ENCODE results near the gene PPP1R15B.

Gene PPP1R15B

DNA sequence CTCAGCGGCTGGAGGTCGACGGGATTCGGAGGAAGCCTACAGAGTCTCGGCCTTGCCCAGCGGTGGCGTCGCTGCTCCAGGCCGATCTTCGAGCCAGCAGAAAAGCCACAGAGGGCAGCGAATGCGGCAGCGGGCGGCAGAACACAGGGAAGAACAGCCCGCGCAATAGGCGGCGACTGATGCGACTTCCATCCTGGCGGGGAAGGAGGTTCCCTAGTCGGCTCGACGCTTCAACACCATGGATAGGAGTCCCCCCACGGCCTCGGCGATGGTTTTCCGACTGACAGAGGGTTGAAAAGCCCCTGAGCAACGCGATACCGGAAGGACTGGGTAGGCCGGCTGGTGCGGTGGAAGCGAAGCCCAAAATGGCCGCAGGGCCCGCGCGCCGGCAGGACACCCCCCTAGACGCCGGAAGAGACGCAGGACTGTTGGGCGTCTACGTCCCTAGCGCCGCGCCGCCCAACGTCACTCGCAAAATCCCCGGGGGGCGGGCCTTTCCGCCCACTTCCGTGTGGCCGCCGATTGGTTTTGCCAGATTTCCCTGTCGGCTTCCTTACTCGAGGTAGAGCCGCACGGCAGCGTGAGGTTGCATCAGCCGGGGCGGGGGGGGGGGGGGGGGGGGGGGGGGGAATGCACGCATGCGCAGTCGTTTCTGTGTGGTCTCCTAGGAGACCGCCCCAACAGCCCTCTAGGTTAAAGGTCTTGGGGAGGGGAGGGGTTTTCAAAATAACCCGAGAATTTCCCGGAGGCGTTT is at the start of gene PPP1R15B:
Gene PPP1R15B (minus strand): TSS at position 367 of the 754 bp plus-strand sequence. CDS start 406 bp downstream, outside the sequence.
- peak; percentile 96 for DNase-seq (ENCODE audit: low read depth)

DNA sequence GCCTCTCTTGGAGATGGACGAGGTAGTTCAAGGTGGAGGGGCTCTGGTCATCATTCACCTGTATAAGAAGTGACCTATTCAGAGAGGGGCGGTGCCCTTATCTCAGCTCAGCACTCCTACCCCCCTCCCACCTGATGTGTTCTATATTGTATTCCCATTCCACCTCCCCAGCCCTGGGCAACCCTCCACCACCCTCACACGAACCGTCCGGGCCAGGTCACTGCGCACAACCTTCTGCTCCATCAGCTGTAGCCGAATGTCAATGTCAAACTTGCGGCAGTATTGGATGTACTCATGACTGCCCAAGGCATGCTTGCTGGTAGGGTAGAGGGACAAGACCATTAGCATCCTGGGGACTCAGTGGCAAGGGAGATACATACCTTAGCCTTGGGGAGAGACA is 48.7 kb upstream of the PPP1R15B start:
- DNase-seq (ENCODE audit: low read depth): no peak

DNA sequence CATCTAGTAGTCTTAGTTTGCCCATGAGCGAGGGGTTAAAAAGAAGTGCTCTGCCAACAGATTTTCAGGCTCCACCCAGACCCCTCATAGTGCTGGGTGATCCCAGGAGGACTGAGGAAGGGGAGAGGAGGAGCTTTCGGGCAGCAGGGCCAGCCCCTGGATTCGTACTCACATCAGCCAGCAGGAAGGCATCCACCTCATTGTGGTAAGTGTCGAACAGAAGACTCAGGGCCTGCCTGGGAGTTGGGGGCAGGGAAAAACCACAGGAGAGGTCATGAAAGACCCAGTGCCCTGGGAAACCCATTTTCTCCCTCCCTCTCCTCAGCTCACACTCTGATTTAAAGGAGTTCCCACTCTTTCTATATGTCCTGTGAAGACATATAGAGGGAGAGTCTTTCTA is 48.1 kb upstream of the PPP1R15B start:
- DNase-seq (ENCODE audit: low read depth): no peak

DNA sequence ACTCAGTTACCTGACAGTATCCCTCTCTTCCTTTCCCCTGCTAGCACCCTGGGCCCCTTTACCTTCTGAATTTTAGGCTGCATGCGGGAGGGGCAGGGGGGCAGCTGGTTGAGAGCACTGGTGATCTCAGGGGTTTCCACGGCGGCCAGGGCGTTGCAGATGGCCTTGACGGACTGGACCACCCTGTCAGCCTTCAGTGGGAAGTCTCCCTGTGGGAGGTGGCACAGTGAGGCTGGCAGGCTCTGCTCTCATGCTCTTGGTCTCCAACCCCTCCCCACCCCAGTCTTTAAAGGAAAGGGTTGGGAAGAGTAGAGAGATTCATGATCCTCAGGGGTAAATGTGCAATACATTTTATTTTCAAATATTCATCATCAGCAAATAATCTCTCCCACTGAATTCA is 46.0 kb upstream of the PPP1R15B start:
- DNase-seq (ENCODE audit: low read depth): no peak

DNA sequence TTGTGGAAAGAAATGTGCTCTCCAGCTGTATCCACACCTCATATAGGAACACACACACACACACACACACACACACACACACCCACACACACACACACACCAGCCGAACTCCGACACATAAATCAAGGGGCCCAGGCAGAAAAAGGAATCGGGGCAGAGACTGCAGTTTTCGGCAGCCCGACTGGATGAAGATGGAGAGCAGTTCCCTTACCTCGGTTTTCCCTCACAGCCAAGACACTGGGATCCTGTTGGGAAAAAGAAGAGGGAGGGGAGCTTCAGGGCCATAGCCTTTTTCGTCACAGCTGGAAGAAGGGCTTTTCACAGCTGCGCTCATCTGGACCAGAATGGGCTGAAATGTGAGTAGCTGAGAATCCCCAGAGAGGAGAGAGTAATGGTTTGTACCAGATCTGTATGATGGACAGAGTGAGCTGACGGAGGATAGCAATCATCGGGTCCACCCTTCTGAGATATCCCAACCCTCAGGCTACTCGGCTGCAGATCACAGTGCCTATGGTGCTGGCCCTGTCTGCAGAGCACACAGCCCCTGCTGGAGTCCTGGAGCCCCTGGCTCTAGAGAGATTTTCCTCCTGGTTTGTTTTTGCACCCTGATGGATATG is 45.3 kb upstream of the PPP1R15B start:
- no peak for DNase-seq (ENCODE audit: low read depth)

DNA sequence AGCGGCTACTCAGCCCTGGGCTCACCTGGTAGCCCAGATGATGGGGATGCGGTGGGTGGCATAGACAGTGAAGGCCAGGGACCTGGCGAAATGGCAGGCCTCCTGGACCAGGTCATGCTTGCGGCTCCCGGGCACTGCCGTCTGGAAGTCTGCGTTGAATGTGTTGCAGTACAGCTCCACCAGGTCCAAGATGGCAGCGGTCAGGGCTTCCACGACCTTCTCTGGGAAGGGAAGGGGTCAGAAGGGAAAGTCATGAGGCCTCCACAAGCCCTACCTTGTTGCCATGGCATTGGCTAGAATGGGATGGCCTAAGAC is 44.2 kb upstream of the PPP1R15B start:
- no peak for DNase-seq (ENCODE audit: low read depth)

GRCh38 chr1:204455063-204455830 is 43.6 kb upstream of the PPP1R15B start:
- no peak for DNase-seq (ENCODE audit: low read depth)

DNA sequence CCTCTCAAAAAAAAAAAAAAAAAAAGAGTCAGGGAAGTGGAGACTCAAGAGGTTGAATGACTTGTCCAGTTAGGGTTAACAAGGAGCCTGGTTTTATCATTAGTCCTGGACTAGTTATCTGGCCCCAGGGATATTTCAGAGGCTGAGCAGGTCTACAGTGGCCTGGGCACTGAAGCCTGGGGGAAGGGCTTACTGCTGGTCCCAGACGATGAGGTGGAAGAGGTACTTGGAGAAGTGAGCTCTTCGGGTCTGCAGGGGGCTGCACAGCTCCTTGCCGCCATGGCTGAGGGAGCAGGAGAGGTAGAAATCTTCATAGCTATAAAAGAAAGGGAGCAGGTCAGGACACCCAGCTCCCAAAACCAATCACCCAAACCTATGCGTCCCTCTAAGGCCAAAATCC is 42.9 kb upstream of the PPP1R15B start:
- no peak for DNase-seq (ENCODE audit: low read depth)

- DNase-seq (ENCODE audit: low read depth): peak; percentile 75
Observed at GRCh38 chr1:204453141-204453772, 41.6 kb upstream of the PPP1R15B start.

- DNase-seq (ENCODE audit: low read depth): no peak
Observed at GRCh38 chr1:204451352-204452124, 39.9 kb upstream of the PPP1R15B start.

GRCh38 chr1:204450461-204451257 is 39.0 kb upstream of the PPP1R15B start:
- no peak for DNase-seq (ENCODE audit: low read depth)

DNA sequence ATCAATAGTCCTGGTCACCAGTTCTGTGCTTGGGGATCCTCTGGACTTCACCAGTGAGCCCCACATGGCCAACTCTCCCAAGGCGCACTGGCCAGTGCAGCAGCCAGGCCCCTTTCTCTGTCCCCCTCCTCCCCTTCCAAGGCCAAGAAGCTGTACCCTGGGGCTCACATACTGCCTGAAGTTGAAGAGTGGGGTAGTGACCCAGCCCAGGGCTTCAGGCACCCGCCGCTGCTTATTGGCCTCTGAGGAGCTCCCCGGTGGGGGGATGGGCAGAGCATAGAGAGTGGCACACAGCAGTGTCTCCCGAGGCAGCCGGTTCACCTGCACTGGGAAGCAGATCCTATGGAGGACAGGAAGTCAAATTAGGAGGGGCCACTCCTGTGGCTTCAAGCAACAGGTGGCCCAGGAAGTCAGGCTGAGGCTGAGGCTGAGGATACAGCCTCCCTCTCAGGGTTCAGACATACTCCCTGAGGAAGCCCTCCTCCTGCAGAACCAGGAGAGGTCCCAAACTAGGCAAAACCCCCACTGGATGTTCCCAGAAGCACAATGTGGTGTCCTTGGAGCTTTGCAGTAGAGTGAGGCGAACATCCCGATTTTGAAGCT is 38.2 kb upstream of the PPP1R15B start:
- DNase-seq (ENCODE audit: low read depth): no peak

GRCh38 chr1:204448991-204449677 is 37.5 kb upstream of the PPP1R15B start:
- DNase-seq (ENCODE audit: low read depth): no peak

- no peak for DNase-seq (ENCODE audit: low read depth)
Observed at GRCh38 chr1:204448344-204448964, 36.8 kb upstream of the PPP1R15B start.

- no peak for DNase-seq (ENCODE audit: low read depth)
Observed at GRCh38 chr1:204447736-204448135, 36.1 kb upstream of the PPP1R15B start.

GRCh38 chr1:204447190-204447589 is 35.6 kb upstream of the PPP1R15B start:
- no peak for DNase-seq (ENCODE audit: low read depth)

DNA sequence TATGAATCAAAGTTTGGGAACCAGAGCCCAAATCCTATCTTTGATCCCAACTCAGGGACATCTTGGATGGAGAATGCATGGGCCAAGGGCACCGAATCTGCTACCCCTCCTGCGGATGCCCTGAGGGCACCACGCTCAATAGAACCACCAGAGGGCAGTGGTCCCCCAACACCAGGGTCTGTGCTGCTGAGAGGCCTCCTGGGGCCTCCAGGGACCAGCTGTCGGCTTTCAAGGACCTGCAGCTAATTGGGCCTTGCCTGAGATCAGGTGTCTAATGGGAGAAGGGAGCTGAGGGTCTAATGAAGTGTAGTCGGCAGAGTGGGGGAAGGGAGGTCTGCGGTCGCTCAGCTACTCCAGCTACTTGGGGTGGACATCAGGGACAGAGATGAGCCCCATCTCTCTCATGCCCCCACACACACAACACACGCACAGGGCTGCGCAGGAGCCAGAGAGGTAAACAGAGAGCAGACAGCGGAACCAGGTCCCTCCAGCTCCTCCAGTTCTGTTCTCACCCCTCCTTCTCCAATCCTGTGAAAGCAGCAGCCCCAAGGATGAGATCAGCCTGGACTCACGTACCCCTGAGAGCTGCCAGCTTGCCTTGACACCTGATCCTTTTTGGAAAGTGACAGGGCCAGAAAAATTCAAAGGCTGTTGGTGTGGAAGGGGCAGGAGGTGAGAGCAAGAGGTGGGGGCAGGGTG is 34.9 kb upstream of the PPP1R15B start:
- peak; percentile 65 for DNase-seq (ENCODE audit: low read depth)

DNA sequence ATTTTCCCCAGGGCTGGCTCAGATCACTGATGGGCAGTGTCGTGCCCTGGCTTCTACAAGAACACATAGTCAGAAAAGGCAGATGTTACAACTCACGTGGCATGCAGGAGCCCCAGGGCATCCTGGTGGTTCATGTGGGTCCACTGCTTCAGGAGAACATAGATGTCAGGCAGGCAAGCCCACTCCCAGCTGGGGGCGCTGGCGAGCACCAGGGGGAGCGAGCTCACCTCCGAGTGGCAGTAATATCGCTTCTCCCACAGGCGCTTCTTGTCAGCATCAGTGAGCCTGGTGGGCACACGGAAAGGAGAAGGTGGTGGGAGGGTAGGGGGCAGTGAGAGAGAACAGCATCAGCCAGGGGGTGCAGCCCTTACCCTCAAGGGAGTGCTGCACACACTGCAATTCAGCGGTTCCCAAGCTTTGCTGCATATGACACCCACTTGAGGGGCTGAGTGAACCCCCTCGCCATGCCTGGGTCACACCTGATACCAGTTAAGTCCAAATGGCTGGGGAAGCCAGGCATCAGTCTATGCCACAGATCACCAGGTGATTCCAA is 34.3 kb upstream of the PPP1R15B start:
- DNase-seq (ENCODE audit: low read depth): peak; percentile 17
